Upper lobe of right lung (tissue), 1 donor: ENCODE data around the gene SENP6. TPM values are rescaled to one million over a fixed set of nuclear protein-coding genes. Genes with fewer than 3 reads are reported as not detected.
"Not testable (repeated sequence)": the region's sequence is repeated elsewhere in the genome, so short reads cannot be mapped to it uniquely, and the experiment has no call there.

Experiments used
- ATAC-seq: fragments of 200-7000 bp; cut with Tn5 transposase; one replicate; pipeline ENCODE4 v1.9.1; 2020; ENCODE audit warnings: mild to moderate bottlenecking, moderate library complexity
- DNase-seq: peaks from one replicate; pipeline ENCODE4 v3.0.0-alpha.2; 2020
- H3K27ac ChIP-seq: fragments of 200-600 bp; one replicate; pipeline ENCODE4 v1.8.0; 2022
- H3K27me3 ChIP-seq: fragments of 200-600 bp; one replicate; pipeline ENCODE4 v1.8.0; 2022; ENCODE audit warnings: mild to moderate bottlenecking
- H3K36me3 ChIP-seq: fragments of 200-600 bp; one replicate; pipeline ENCODE4 v1.8.0; 2022
- H3K4me1 ChIP-seq: fragments of 200-600 bp; one replicate; pipeline ENCODE4 v1.8.0; 2022
- H3K4me3 ChIP-seq: fragments of 200-600 bp; one replicate; pipeline ENCODE4 v1.8.0; 2022; ENCODE audit warnings: mild to moderate bottlenecking
- H3K9me3 ChIP-seq: fragments of 200-600 bp; one replicate; pipeline ENCODE4 v1.8.0; 2022
- intact Hi-C: fragments of 100-400 bp; cut with DNase I; formaldehyde crosslinking; loops from one replicate; pipeline ENCODE4 v1.11.0; 2022
- total RNA-seq: library from RNA; stranded (reverse); fragmentation: NEBNext Ultra II Directional; extraction: Animal tissue kit (Norgen Biotek cat#: 25700); gene quantifications from one replicate; pipeline ENCODE4 v1.2.1, GENCODE V29; 2021
- TF ChIP-seq, protein P1 (sequence below): fragments of 200-600 bp; IDR thresholded peaks from one replicate; pipeline ENCODE4 v1.8.0; 2022; ENCODE audit warnings: antibody characterized with exemption
- donor health status: DM: no; HTN: yes; CAD: no; lungs with severe emphysema.

Gene SENP6
- total RNA-seq, 1 donor from 2014 or later: 81.7 TPM

DNA sequence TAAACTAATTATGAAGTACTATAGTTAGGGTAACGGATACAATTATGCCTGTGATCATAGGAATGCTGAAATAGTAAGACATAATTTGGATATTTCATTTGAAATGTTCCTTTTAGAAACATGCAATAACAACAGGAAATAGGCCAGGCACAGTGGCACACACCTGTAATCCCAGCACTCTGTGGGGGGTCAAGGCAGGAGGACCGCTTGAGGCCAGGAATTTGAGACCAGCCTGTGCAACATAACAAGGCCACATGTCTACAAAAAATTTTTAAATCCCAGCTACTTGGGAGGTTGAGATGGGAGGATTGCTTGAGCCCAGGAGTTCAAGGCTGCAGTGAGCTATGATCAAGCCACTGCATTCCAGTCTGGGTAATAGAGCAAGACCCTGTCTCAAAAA, 121.7 kb downstream of the SENP6 start:
- no peaks in the 10 kb centered on the region for H3K9me3 ChIP-seq
- H3K36me3 ChIP-seq: no peaks in the 10 kb centered on the region
- no peak overlapping the region for H3K27ac ChIP-seq
- H3K27me3 ChIP-seq: no peaks in the 10 kb centered on the region
- no peaks in the 10 kb centered on the region for H3K4me1 ChIP-seq
- ATAC-seq (no peak), DNase-seq (no peak)
- H3K4me3 ChIP-seq: no peak overlapping the region
- TF ChIP-seq, protein P1, sequence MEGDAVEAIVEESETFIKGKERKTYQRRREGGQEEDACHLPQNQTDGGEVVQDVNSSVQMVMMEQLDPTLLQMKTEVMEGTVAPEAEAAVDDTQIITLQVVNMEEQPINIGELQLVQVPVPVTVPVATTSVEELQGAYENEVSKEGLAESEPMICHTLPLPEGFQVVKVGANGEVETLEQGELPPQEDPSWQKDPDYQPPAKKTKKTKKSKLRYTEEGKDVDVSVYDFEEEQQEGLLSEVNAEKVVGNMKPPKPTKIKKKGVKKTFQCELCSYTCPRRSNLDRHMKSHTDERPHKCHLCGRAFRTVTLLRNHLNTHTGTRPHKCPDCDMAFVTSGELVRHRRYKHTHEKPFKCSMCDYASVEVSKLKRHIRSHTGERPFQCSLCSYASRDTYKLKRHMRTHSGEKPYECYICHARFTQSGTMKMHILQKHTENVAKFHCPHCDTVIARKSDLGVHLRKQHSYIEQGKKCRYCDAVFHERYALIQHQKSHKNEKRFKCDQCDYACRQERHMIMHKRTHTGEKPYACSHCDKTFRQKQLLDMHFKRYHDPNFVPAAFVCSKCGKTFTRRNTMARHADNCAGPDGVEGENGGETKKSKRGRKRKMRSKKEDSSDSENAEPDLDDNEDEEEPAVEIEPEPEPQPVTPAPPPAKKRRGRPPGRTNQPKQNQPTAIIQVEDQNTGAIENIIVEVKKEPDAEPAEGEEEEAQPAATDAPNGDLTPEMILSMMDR: no peak
- intact Hi-C loops: no loop called here

DNA sequence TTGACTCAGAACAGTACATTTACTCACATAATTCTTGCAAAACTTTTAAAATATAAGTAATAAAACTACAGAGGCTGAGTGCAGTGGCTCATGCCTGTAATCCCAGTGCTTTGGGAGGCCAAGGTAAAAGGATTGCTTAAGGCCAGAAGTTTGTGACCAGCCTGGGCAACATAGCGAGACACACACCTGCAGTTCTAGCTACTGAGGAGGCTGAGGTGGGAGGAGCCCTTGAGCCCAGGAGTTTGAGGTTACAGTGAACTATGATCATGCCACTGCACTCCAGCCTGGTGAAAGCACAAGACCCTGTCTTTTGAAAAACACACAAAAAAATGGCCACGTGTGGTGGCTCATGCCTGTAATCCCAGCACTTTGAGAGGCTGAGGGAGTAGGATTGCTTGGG, 125.5 kb downstream of the SENP6 start:
- Histone ChIP-seq H3K27ac (no peak overlapping the region), H3K36me3 (no peaks in the 10 kb centered on the region), H3K27me3 (no peaks in the 10 kb centered on the region), H3K4me3 (no peak overlapping the region), H3K4me1 (no peaks in the 10 kb centered on the region), H3K9me3 (no peaks in the 10 kb centered on the region)
- DNase-seq (no peak), ATAC-seq (no peak)
- intact Hi-C loops: no loop called here
- TF ChIP-seq, protein P1: no peak

DNA sequence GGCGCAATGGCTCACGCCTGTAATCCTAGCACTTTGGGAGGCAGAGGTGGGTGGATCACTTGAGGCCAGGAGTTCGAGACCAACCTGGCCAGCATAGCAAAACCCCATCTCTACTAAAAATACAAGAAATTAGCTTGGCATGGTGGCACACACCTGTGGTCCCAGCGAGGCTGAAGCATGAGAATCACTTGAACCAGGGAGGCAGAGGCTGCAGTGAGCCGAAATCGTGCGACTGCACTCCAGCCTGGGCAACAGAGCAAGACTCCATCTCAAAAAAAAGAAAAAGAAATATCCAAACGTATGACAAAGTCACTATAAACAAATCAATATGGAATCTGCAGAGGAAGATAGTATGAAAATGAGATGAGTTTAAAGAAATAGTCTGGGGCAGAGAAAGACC, 129.3 kb downstream of the SENP6 start:
- H3K9me3 ChIP-seq, H3K4me3 ChIP-seq, H3K27ac ChIP-seq, H3K36me3 ChIP-seq, DNase-seq, ATAC-seq, H3K27me3 ChIP-seq, intact Hi-C loops, H3K4me1 ChIP-seq: not testable (repeated sequence)

DNA sequence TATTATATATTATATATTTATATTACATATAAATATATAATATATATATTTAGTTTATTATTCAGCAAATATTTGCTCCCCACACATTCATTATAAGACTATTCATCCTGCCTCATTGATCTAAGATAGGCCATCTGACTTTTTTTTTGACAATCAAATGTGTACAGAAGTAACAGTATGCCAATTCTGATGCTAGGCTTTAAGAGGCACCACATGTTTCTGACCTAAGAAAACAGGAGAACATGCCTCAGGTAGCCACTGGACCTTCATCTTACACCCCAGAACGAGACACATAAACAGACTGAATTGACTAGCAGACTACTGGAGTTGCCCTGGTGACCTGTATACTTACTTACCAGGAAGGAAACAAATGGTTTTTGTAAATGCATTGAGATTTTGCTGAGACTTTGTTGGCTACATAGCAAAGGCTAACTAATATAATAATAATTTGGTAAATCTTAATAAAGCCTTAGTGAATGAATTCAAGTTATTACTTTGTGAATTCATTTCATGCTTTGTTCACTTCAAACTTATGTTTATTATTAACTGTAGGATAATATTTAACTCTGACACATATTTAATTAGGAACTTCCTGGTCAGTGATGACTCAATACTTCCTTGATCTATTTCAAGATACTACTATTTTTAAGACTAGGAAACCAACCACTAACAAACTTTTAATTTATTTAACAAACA, 134.0 kb downstream of the SENP6 start:
- intact Hi-C loops: no loop called here
- DNase-seq (no peak), ATAC-seq (peak; percentile 54)
- Histone ChIP-seq H3K9me3 (no peaks in the 10 kb centered on the region), H3K27me3 (no peaks in the 10 kb centered on the region), H3K27ac (peak overlapping the region; percentile 55), H3K36me3 (no peaks in the 10 kb centered on the region), H3K4me1 (peaks cover 8% of the 10 kb centered on the region), H3K4me3 (no peak overlapping the region)
- TF ChIP-seq, protein P1: no peak

DNA sequence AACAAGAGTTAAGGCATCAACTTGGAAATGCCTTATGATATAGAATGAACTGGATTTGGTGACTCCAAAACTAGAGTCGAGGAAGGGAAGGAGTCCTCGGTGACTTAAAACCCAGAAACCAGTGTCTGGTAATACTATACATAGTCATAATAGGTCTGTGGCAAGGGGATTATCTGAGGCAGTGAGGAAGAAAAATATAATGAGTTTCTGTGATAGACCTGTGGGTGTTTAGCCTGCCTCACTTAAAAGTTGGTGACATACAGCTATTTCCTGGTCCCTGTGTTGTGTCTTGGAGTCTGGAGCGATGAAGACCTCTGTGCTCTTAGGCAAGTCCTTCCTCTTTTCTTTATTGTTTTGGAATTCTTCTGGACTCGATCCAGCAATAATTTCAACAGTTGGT, 142.3 kb downstream of the SENP6 start:
- H3K27ac ChIP-seq: no peak overlapping the region
- DNase-seq (no peak), ATAC-seq (no peak)
- H3K9me3 ChIP-seq: no peaks in the 10 kb centered on the region
- no peaks in the 10 kb centered on the region for H3K27me3 ChIP-seq
- intact Hi-C loops: no loop called here
- TF ChIP-seq, protein P1: no peak
- H3K4me3 ChIP-seq: no peak overlapping the region
- H3K36me3 ChIP-seq: no peaks in the 10 kb centered on the region
- peaks cover 4% of the 10 kb centered on the region for H3K4me1 ChIP-seq

DNA sequence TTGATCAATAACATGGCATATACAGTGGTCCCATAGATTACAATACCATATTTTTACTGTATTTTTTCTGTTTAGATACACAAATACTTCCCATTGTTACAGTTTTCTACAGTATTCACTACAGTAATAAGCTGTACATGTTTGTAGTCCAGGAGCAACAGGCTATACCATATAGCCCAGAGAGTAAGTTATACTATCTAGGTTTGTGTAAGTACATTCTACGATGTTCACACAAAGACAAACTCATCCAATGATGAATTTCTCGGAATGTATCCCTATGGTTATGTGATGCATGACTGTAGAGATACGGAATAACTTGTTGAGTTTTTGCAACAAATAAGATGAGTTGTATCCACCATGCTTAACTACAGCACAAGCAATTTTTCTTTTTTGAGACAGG, 143.7 kb downstream of the SENP6 start:
- no peak for ATAC-seq
- TF ChIP-seq, protein P1: no peak
- Histone ChIP-seq H3K27ac (no peak overlapping the region), H3K36me3 (no peaks in the 10 kb centered on the region), H3K9me3 (no peaks in the 10 kb centered on the region), H3K27me3 (no peaks in the 10 kb centered on the region), H3K4me1 (peaks cover 4% of the 10 kb centered on the region), H3K4me3 (no peak overlapping the region)
- no peak for DNase-seq
- intact Hi-C loops: no loop called here
